CD4-positive, alpha-beta T cell (primary cell): ENCODE data around the gene TAPBP. TPM values are rescaled to one million over a fixed set of nuclear protein-coding genes. Genes with fewer than 3 reads are reported as not detected.

ENCODE experiments used
- ATAC-seq: fragments of 200-7000 bp; cut with Tn5 transposase; one replicate; pipeline ENCODE4 v1.10.0; 2022; ENCODE audit warnings: mild to moderate bottlenecking; ENCODE audit not compliant: poor library complexity
- CTCF ChIA-PET: fragments of 350-600 bp; sonication (Branson Sonifier 250); formaldehyde crosslinking; loops from one replicate; lab custom pipeline; 2021; ENCODE audit warnings: antibody characterized with exemption, inconsistent platforms; lab: Charles Lee
- POLR2A ChIA-PET: fragments of 350-600 bp; sonication (Branson Sonifier 250); formaldehyde crosslinking; loops from one replicate; lab custom pipeline; 2021; ENCODE audit warnings: antibody characterized with exemption, inconsistent platforms; lab: Charles Lee
- DNase-seq, 14 experiments: peaks; one replicate each; pipeline ENCODE4 v3.0.0-alpha.2; 2013 to 2020; ENCODE audit warnings: mixed read lengths in 2 of 14
- H3K27ac ChIP-seq, 2 donors: one replicate each; pipeline versions ENCODE4 v1.5.1 to v1.7.0; 2013; ENCODE audit warnings: low read length in 2 of 2, low read depth in 1 of 2, mild to moderate bottlenecking in 1 of 2
- H3K27me3 ChIP-seq, 2 experiments: 1 replicate in 1 of 2; 2 replicates in 1 of 2; pipeline versions ENCODE4 v1.6.1 to v1.7.0; 2013; ENCODE audit warnings: low read length in 2 of 2, control low read depth in 1 of 2, mild to moderate bottlenecking in 1 of 2, moderate library complexity in 1 of 2; ENCODE audit not compliant: insufficient read depth in 2 of 2, control insufficient read depth in 1 of 2
- H3K36me3 ChIP-seq: one replicate; pipeline ENCODE4 v1.6.1; 2013; ENCODE audit warnings: low read length, control low read depth; ENCODE audit not compliant: insufficient read depth
- H3K4me1 ChIP-seq: one replicate; pipeline ENCODE4 v1.6.1; 2013; ENCODE audit warnings: low read length, control low read depth; ENCODE audit not compliant: insufficient read depth
- H3K4me3 ChIP-seq: one replicate; pipeline ENCODE4 v1.5.1; 2013; ENCODE audit warnings: mild to moderate bottlenecking, low read length, moderate library complexity
- H3K9me3 ChIP-seq, 2 experiments: 1 replicate in 1 of 2; 2 replicates in 1 of 2; pipeline versions ENCODE4 v1.6.1 to v1.7.0; 2013; ENCODE audit warnings: low read length in 2 of 2, mild to moderate bottlenecking in 2 of 2, control low read depth in 1 of 2, moderate library complexity in 1 of 2; ENCODE audit not compliant: control insufficient read depth in 1 of 2, insufficient read depth in 1 of 2
- H3K27ac Mint-ChIP-seq: one replicate; pipeline ENCODE4 v1.8.0; 2020; ENCODE audit warnings: mixed read lengths
- H3K27me3 Mint-ChIP-seq: one replicate; pipeline ENCODE4 v1.8.0; 2021; ENCODE audit warnings: mixed read lengths
- H3K36me3 Mint-ChIP-seq: one replicate; pipeline ENCODE4 v1.8.0; 2021; ENCODE audit warnings: low read depth, mixed read lengths
- H3K4me1 Mint-ChIP-seq: one replicate; pipeline ENCODE4 v1.8.0; 2021; ENCODE audit warnings: low read depth, mixed read lengths
- H3K4me3 Mint-ChIP-seq: one replicate; pipeline ENCODE4 v1.8.0; 2020; ENCODE audit warnings: mild to moderate bottlenecking, mixed read lengths
- H3K9me3 Mint-ChIP-seq: one replicate; pipeline ENCODE4 v1.8.0; 2020; ENCODE audit warnings: mixed read lengths
- CTCF ChIP-seq: fragments of 200-600 bp; IDR thresholded peaks from one replicate; pipeline ENCODE4 v1.8.0; 2022; ENCODE audit warnings: antibody characterized with exemption, mild to moderate bottlenecking
- intact Hi-C, 2 experiments: fragments of 100-400 bp; cut with DNase I in 1 of 2; cut with micrococcal nuclease in 1 of 2; formaldehyde crosslinking; loops; one replicate each; pipeline versions ENCODE4 v1.15.1 to v1.9.0; 2023 to 2025; cut with DNase I, micrococcal nuclease
- total RNA-seq, 174 experiments: library from RNA in 2 of 174; stranded (reverse) in 2 of 174; gene quantifications; one replicate each; pipeline ENCODE4 v1.2.3 and lab custom pipeline; 2021 to 2026

The TAPBP gene
- total RNA-seq, 2 experiments from 2014 or later, result 203 to 206 TPM

- ATAC-seq, result no peak
- Mint-ChIP-seq H3K4me1 (no peaks in the 10 kb centered on the region), H3K27me3 (no peaks in the 10 kb centered on the region), H3K9me3 (no peaks in the 10 kb centered on the region), H3K27ac (no peak overlapping the region), H3K36me3 (peaks cover 60% of the 10 kb centered on the region), H3K4me3 (no peak overlapping the region)
- ChIA-PET CTCF (interaction anchor here (1.2 kb wide), 1 partner anchor 11 kb away, joined by 3 read pairs; no protein-coding TSS in a partner anchor), POLR2A (no interaction called here)
- no peak for TF ChIP-seq CTCF
- no peak for DNase-seq
- Histone ChIP-seq H3K4me1 (no peaks in the 10 kb centered on the region), H3K9me3 (no peaks in the 10 kb centered on the region), H3K36me3 (peaks cover 47% of the 10 kb centered on the region), H3K27me3 (no peaks in the 10 kb centered on the region), H3K4me3 (no peak overlapping the region), H3K27ac (no peak overlapping the region)
- intact Hi-C loops, result no loop called here
These were observed 54.8 kb downstream of the TAPBP start for GRCh38 chr6:33259032-33259431.

- ATAC-seq, result no peak
These were observed 59.3 kb downstream of the TAPBP start for GRCh38 chr6:33254591-33254990.

DNA sequence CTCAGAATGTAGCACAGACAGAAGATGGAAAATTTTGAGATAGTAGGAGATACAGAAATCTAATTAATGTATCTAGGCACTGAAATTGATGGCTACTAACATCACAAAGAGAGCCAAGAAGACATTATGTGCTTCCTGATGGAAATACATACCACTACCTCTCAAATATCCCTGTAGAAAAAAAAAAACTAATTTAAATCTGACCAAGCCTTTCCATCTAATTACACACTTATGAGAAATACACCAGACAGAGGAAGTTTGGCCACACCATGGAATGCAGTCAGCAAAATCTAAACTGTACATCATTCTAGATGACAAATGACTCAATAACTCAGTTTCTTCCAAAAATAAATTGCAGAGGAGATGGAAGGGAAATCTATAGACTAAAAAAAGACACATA is 61.1 kb downstream of the TAPBP start:
- POLR2A ChIA-PET, result no interaction called here
- no peaks in the 10 kb centered on the region for H3K9me3 Mint-ChIP-seq
- no peaks in the 10 kb centered on the region for H3K27me3 ChIP-seq

More at GRCh38 chr6:33254591-33254990, 59.3 kb downstream of the TAPBP start:
- no peaks in the 10 kb centered on the region for H3K9me3 ChIP-seq
- DNase-seq, result no peak
- H3K9me3 Mint-ChIP-seq, result no peaks in the 10 kb centered on the region
- CTCF ChIA-PET, result no interaction called here
- peaks cover 24% of the 10 kb centered on the region for H3K36me3 ChIP-seq
- peaks cover 17% of the 10 kb centered on the region for H3K4me1 ChIP-seq
- peaks cover 19% of the 10 kb centered on the region for H3K4me1 Mint-ChIP-seq
- no peak overlapping the region for H3K4me3 ChIP-seq
- no peak overlapping the region for H3K27ac ChIP-seq
- no peak for TF ChIP-seq CTCF
- H3K27me3 Mint-ChIP-seq, result no peaks in the 10 kb centered on the region
- H3K27ac Mint-ChIP-seq, result no peak overlapping the region
- intact Hi-C loops, result no loop called here
- no peak overlapping the region for H3K4me3 Mint-ChIP-seq
- H3K36me3 Mint-ChIP-seq, result peaks cover 38% of the 10 kb centered on the region
- H3K27me3 ChIP-seq, result no peaks in the 10 kb centered on the region
- POLR2A ChIA-PET, result no interaction called here

More for the DNA sequence above, 61.1 kb downstream of the TAPBP start:
- no peak overlapping the region for H3K27ac ChIP-seq
- H3K9me3 ChIP-seq, result no peaks in the 10 kb centered on the region
- Mint-ChIP-seq H3K27me3 (no peaks in the 10 kb centered on the region), H3K4me1 (peaks cover 37% of the 10 kb centered on the region), H3K27ac (no peak overlapping the region), H3K4me3 (no peak overlapping the region), H3K36me3 (peaks cover 30% of the 10 kb centered on the region)
- H3K36me3 ChIP-seq, result peaks cover 20% of the 10 kb centered on the region
- ATAC-seq, result no peak
- no peak overlapping the region for H3K4me3 ChIP-seq
- intact Hi-C loops, result no loop called here
- TF ChIP-seq CTCF, result no peak
- H3K4me1 ChIP-seq, result peaks cover 32% of the 10 kb centered on the region
- CTCF ChIA-PET, result interaction anchor here (0.7 kb wide), 1 partner anchor 56 kb away, joined by 3 read pairs; no protein-coding TSS in a partner anchor
- DNase-seq, result no peak
